Prostate gland (tissue), 2 donors: ENCODE results near the gene SLC25A3.

Experiments
- POLR2A ChIP-seq: fragments of 450-650 bp; IDR thresholded peaks from one replicate; pipeline ENCODE4 v1.6.1; 2016; ENCODE audit warnings: antibody characterized with exemption, mild to moderate bottlenecking
- TF ChIP-seq, protein P1 (sequence below), 4 experiments: fragments of 200-600 bp in 2 of 4; fragments of 450-650 bp in 2 of 4; sonication (generic) in 2 of 4; IDR thresholded peaks; 1 replicate in 3 of 4; 2 replicates in 1 of 4; pipeline ENCODE4 v1.5.1; 2016 to 2019; ENCODE audit warnings: antibody characterized with exemption in 4 of 4, mild to moderate bottlenecking in 2 of 4, moderate library complexity in 2 of 4

DNA sequence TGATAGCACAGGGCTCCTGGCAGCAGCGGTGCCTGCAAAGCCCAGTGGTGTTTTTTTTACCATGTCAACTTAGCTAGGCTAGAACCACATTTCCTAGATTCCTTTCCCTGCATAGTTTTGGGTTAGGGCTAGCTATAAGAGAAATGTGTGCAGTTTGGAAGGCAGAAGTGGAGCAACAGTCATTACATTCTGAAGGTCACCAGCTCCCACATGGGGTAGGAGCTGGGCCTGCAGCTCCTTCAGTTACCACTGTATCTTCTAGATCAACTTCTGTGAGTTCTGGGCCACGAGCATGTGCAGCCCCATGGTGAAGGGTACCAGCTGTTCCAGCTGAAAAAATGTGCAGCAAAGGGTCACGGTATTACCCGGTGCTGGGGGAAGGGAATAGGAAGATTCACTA lies 2.3 kb upstream of the SLC25A3 start:
- TF ChIP-seq POLR2A = no peak
- TF ChIP-seq, protein P1, sequence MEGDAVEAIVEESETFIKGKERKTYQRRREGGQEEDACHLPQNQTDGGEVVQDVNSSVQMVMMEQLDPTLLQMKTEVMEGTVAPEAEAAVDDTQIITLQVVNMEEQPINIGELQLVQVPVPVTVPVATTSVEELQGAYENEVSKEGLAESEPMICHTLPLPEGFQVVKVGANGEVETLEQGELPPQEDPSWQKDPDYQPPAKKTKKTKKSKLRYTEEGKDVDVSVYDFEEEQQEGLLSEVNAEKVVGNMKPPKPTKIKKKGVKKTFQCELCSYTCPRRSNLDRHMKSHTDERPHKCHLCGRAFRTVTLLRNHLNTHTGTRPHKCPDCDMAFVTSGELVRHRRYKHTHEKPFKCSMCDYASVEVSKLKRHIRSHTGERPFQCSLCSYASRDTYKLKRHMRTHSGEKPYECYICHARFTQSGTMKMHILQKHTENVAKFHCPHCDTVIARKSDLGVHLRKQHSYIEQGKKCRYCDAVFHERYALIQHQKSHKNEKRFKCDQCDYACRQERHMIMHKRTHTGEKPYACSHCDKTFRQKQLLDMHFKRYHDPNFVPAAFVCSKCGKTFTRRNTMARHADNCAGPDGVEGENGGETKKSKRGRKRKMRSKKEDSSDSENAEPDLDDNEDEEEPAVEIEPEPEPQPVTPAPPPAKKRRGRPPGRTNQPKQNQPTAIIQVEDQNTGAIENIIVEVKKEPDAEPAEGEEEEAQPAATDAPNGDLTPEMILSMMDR (IDR thresholded peaks at IDR 0.05) = no peak
